Smooth muscle cell of the brain vasculature (primary cell): ENCODE measurements around the gene CIDEC.

Experiments used
- DNase-seq: peaks from one replicate; pipeline ENCODE4 v3.0.0-alpha.2; 2012; ENCODE audit warnings: low read depth, low spot score

The CIDEC gene

GRCh38 chr3:9846931-9847488, 33.0 kb downstream of the CIDEC start:
- DNase-seq: no peak

DNA sequence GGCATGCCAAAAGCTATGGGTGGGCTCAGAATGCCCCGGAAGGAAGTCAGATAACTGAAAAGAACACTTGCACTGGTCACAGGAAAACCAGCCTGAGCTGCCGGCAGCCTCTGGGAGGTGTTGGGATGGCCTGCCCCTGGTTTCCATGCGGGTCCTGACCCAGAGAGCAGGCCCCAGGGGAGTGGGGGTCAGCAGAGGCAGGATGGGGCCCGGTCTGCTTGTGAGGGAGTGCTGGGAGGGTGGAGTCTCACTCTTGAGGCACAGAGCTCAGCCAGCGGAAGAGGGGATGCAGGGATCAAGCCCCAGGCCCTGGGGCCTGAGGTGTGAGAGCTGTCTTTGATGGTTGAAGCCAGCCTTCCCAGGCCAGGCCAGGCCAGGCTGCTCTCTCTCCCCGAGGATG, 33.8 kb downstream of the CIDEC start:
- no peak for DNase-seq

DNA sequence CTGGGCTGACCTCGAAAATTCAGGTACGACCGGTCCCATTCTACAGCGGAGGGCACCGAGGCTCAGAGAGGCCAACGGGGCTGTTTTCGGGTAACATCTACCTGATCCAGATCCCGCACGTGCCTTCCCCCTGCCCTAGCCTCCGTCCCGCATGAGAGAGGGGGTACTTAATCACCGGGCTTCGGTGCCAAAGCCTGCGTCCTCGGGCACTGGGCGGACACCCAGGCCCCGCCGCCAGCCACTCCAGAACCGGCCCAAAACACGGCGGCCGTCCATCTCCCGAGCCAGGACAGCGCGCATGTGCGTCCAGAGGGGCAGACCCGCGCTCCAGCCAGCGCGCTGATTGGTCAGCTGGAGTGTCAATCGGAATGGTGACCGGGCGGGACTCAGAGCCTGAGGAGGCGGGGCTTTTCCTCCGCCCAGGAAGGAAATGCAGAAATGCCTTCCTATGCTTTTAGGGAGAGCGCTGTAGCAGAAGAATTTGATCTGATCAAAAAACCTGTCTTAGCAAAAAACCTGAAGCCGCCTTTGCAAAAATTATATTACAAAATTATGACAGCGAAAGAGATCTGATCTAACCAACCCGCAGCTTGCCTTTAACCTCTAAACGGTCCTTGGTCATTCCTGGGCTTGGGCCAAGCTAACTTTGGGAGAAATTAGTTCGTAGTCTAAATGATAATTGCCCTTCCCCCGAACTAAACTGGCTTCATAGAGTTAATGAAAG, 36.2 kb downstream of the CIDEC start, which contains the start of gene RPUSD3:
RPUSD3 (minus strand) TSS at position 294 of the 724 bp plus-strand sequence; CDS start at position 276, 18 bp downstream.
- peak; percentile 92 for DNase-seq

DNA sequence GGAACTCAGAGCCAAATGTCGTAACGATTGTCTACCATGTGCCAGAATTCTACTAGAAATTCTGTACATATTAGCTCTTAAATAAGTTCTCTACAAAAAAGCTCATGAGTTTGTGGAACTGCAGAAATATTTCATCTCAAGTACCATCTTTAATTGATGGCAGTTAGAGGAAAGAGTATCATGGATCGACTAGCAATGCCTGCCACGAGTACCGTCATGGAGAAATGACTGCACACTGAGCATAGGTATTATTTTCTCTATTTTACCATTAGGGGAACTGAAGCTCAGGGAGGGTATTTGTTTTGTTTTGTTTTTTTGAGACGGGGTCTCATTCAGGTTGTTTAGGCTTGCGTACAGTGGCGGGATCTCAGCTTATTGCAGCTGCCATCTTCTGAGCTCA, 39.0 kb downstream of the CIDEC start:
- DNase-seq: no peak

DNA sequence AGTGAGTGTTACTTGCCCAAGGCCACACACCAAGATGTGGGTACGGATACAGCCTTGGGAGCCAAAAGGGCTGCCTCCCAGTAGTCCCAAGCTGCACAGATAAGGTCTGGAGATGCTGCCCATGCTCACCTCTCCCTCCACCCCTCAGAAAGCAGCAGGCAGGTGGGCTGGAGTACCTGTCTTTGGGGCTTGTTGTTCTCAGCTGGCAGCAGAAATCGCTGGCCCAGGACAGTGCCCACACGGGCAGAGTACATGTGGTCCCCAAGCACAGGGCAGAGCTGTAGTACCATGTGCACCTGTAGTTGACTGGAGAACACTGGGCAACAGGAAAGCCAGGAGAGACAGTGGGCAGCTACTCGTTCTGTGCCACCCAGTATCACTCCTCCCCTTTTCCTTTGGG, 41.2 kb downstream of the CIDEC start:
- no peak for DNase-seq

- DNase-seq: no peak
These were observed 42.1 kb downstream of the CIDEC start for GRCh38 chr3:9837701-9838582.

DNA sequence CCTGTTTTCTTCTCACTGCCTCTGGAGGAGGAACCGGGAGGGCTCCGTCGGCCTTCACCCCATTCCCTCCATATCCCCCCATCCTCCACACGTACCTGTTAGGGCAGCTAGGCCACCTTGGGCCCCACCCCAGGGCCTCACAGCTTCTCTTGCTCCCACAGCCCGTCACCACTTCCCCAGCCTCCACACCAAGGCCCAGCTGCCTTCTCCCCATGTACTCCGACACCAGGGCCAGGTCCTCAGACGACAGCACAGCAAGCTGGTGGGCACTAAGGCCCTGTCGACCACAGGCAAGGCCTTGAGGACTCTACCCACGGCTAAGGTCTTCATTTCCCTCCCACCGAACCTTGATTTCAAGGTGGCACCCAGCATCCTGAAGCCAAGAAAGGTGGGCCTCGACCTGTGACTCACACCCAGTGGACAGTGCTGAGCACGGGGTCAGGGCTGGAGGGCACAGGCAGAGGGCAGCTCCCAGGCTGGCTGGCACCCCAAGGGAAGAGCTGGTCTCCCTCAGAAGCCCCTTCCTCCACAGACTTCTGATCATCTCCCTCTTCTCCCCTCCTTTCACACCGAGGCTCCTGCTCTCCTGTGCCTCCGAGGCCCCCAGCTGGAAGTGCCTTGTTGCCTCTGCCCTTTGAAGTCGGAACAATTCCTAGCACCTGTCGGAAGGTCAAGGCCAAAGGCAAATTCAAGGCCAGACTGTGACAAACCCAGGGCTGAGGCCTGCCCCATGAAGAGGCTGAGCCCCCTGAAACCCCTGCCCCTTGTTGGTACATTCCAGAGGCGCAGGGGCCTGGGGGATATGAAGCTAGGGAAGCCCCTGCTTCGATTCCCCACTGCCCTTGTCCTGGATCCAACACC, 45.3 kb downstream of the CIDEC start:
- no peak for DNase-seq

DNA sequence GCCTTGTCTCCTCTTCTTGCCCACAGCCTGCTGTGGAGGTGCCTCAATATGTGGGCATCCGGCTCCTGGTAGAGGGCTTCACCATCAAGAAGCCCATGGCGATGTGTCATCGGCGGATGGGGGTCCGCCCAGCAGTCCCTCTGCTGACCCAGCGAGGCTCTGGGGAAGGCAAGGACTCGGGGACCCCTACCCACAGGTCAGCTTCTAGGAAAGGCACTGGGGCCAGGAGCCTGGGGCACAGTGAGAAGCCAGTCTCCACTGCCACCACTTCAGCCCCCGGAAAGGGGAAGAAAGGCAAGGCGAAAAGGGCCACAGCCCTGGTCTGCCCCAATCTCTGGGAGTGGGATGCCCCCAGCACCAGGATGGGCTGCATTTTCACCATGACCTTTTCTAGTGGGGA, 47.0 kb downstream of the CIDEC start:
- no peak for DNase-seq

DNA sequence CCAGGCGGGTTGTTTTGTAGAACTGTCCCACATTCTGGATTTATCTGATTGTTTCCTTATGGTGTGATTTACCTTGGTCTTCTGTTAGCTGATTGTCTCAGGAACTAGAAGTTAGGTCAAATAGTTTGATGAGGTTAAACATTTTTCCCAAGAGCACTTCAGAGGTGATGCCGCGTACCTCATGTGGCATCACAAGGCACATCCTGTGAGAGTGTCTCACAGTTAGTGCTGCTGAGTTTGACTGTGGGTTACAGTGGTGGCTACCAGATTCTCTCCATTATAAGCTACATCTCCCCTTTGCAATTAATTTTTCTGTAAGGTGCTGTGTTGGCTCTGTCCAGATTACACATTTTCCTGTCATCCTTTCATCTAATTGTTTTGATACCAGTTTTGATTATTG, 48.8 kb downstream of the CIDEC start:
- no peak for DNase-seq

- DNase-seq: no peak
These were observed 51.0 kb downstream of the CIDEC start for GRCh38 chr3:9828801-9829755.

DNA sequence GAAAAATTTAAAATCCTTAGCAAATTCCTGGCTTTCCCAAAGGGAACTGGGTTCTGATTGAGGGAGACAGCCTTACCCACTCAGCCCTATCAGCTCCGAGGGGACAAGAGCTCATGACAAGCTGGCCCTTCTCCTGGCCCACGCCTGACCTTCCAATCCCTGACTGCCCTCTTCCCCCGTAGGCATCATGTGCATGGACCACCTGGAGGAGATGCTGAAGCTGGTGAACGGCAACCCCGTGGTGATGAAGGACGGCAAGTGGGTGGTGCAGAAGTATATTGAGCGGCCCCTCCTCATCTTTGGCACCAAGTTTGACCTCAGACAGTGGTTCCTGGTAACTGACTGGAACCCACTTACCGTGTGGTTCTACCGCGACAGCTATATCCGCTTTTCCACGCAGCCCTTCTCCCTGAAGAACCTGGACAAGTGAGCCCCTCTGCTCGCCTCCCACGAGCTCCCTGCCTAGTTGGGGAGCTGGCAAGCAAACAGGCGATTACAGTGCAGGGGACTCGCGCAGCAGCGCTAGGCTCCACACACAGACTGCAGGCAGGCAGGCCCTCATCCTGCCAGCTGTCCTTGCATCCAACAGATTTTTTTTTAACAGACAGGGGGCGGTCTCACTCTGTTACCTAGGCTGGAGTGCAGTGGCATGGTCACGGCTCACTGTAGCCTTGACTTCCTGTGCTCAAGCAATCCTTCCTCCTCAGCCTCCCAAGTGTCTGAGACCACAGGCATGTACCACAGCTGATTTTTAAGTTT, 53.1 kb downstream of the CIDEC start:
- no peak for DNase-seq

DNA sequence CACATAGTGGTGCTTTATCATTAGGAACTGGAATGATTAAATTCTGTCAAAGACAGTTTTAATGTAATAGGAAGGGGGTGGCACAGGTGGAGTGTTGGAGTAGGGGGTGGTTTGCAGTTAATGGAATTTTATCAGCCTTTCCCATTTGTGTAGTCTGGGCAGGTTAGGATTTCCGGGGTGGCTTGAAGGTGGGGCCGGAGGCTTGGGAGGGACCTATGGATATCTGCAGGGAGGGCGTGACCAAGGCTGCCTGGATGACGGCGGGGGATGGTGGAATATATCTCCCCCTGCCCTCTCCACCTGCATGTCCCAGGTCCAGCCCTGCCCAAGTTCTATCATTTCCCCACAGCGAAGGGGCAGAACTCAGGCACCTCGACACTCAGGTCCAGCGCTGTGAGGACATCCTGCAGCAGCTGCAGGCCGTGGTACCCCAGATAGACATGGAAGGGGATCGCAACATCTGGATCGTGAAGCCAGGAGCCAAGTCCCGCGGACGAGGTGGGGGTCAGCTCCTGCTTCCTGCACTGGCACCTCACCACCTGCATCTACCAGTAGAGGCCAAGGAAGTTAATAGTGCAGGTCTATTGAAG, 54.5 kb downstream of the CIDEC start:
- no peak for DNase-seq

GRCh38 chr3:9820946-9821345, 59.1 kb downstream of the CIDEC start:
- no peak for DNase-seq

- DNase-seq: no peak
These were observed 59.5 kb downstream of the CIDEC start for GRCh38 chr3:9820543-9820942.

DNA sequence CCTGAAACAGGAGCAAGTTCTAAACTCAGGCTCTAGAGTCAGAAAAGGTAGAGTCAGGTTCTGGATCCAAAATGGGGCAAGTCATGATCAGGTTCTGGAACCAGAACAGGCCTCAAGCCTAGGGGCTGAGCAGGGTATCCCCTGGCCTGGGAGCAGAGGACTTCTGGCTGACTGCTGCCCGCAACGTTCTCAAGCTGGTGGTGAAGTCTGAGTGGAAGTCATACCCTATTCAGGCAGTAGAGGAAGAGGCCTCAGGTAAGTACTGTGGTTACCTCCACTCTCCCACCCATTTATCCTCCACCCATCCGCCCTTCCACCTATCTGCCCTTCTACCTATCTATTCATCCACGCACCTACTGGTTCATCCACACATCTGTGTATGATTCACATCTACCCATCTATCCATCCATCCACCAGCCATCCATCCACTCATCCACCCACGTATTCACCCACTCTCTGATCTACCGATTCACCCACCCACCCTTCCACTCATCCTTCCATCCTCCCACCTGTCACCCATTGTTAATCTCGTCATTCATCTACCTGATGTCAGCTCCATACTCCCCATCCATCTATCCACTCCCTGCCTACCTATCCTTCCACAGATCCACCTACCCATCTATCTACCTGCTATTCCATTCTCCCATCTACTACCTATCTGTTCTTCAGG, 61.3 kb downstream of the CIDEC start:
- DNase-seq: no peak

DNA sequence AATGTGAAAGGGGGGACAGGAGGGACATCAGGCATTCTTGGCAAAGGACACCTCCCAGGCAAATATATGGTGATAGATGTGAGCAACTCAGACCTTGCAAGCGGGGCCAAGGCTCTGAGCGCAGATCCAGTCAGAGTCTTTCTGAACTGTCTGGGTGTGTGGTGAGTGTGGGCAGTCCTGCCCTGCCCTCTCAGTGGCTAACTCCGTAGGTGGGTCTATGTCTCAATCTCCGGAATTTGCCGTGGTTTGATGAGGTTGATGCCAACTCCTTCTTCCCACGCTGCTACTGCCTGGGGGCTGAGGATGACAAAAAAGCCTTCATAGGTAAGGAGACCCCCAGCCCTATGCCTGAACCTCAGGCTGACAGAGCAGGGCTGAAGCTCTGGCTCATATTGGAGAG, 62.6 kb downstream of the CIDEC start:
- no peak for DNase-seq
